ENCODE data around the gene FAM120AOS.

The FAM120AOS gene

GRCh38 chr9:93437996-93438395 is 15.4 kb downstream of the FAM120AOS start:
- DNase-seq (ENCODE audit: low read depth, low spot score): no peak
- in situ Hi-C loops (cut with HindIII; ENCODE audit: low sequenced_read_pairs): no loop called here
- no peak overlapping the region for H3K4me3 ChIP-seq (ENCODE audit: low read depth, low read length)
- TF ChIP-seq CTCF (IDR thresholded peaks at IDR 0.05; ENCODE audit: low read depth, low read length): no peak

GRCh38 chr9:93436655-93437407 is 16.6 kb downstream of the FAM120AOS start:
- no peak for DNase-seq (ENCODE audit: low read depth, low spot score)
- in situ Hi-C loops (cut with HindIII; ENCODE audit: low sequenced_read_pairs): no loop called here
- no peak for TF ChIP-seq CTCF (IDR thresholded peaks at IDR 0.05; ENCODE audit: low read depth, low read length)
- H3K4me3 ChIP-seq (ENCODE audit: low read depth, low read length): no peak overlapping the region

GRCh38 chr9:93436218-93436617 is 17.2 kb downstream of the FAM120AOS start:
- in situ Hi-C loops (cut with HindIII; ENCODE audit: low sequenced_read_pairs): no loop called here
- DNase-seq (ENCODE audit: low read depth, low spot score): no peak
- no peak for TF ChIP-seq CTCF (IDR thresholded peaks at IDR 0.05; ENCODE audit: low read depth, low read length)
- H3K4me3 ChIP-seq (ENCODE audit: low read depth, low read length): no peak overlapping the region

GRCh38 chr9:93435386-93435785 is 18.0 kb downstream of the FAM120AOS start:
- no peak for DNase-seq (ENCODE audit: low read depth, low spot score)
- in situ Hi-C loops (cut with HindIII; ENCODE audit: low sequenced_read_pairs): no loop called here
- no peak overlapping the region for H3K4me3 ChIP-seq (ENCODE audit: low read depth, low read length)
- TF ChIP-seq CTCF (IDR thresholded peaks at IDR 0.05; ENCODE audit: low read depth, low read length): no peak

- no peak overlapping the region for H3K4me3 ChIP-seq (ENCODE audit: low read depth, low read length)
- TF ChIP-seq CTCF (IDR thresholded peaks at IDR 0.05; ENCODE audit: low read depth, low read length): no peak
- no peak for DNase-seq (ENCODE audit: low read depth, low spot score)
- in situ Hi-C loops (cut with HindIII; ENCODE audit: low sequenced_read_pairs): no loop called here
These were observed 19.3 kb downstream of the FAM120AOS start for GRCh38 chr9:93434056-93434455.

GRCh38 chr9:93432964-93433363 is 20.4 kb downstream of the FAM120AOS start:
- in situ Hi-C loops (cut with HindIII; ENCODE audit: low sequenced_read_pairs): no loop called here
- H3K4me3 ChIP-seq (ENCODE audit: low read depth, low read length): no peak overlapping the region
- DNase-seq (ENCODE audit: low read depth, low spot score): no peak
- no peak for TF ChIP-seq CTCF (IDR thresholded peaks at IDR 0.05; ENCODE audit: low read depth, low read length)

Measured in astrocyte of the spinal cord (primary cell).